DND-41 (cell line): ENCODE results near the gene YWHAQ.

ENCODE experiments used
- CTCF ChIP-seq: IDR thresholded peaks from 2 replicates; pipeline ENCODE4 v1.5.1; 2012; ENCODE audit warnings: borderline replicate concordance, low read length, moderate library complexity, mild to moderate bottlenecking; ENCODE audit not compliant: poor library complexity, severe bottlenecking; ENCODE audit errors: extremely low read depth
- EZH2 ChIP-seq: IDR thresholded peaks from 3 replicates; pipeline ENCODE4 v1.6.1; 2012; ENCODE audit warnings: borderline replicate concordance, low read depth, mild to moderate bottlenecking, moderate library complexity, low read length, inconsistent platforms; ENCODE audit not compliant: severe bottlenecking

- no peak for TF ChIP-seq CTCF
- TF ChIP-seq EZH2, result no peak
Observed at GRCh38 chr2:9535177-9535576, 95.6 kb downstream of the YWHAQ start.
